B cell (primary cell): ENCODE data around the gene SPACA1.

Experiments used
- CTCF ChIP-seq: fragments of 200-600 bp; IDR thresholded peaks from one replicate; pipeline ENCODE4 v1.8.0; 2022; ENCODE audit warnings: antibody characterized with exemption, mild to moderate bottlenecking
- EZH2 ChIP-seq: IDR thresholded peaks from 2 replicates; pipeline ENCODE4 v1.6.1; 2012; ENCODE audit warnings: borderline replicate concordance, low read depth, mild to moderate bottlenecking, moderate library complexity, low read length; ENCODE audit not compliant: insufficient read depth, poor library complexity, severe bottlenecking

- TF ChIP-seq CTCF (no peak), EZH2 (no peak)
Observed at GRCh38 chr6:88000713-88001112, 46.9 kb upstream of the SPACA1 start.
